Esophagus muscularis mucosa (tissue), 3 donors: Measurements from ENCODE around the gene NDST4.

Source experiments
- POLR2A ChIP-seq: fragments of 450-650 bp; IDR thresholded peaks from one replicate; pipeline ENCODE4 v1.6.1; 2017; ENCODE audit warnings: antibody characterized with exemption, moderate library complexity, mild to moderate bottlenecking, low read depth
- TF ChIP-seq, protein P1 (sequence below), 3 experiments: fragments of 200-600 bp in 2 of 3; fragments of 450-650 bp in 1 of 3; sonication (generic) in 2 of 3; IDR thresholded peaks; one replicate each; pipeline ENCODE4 v1.5.1; 2017 to 2019; ENCODE audit warnings: antibody characterized with exemption in 3 of 3, mild to moderate bottlenecking in 2 of 3, moderate library complexity in 1 of 3

DNA sequence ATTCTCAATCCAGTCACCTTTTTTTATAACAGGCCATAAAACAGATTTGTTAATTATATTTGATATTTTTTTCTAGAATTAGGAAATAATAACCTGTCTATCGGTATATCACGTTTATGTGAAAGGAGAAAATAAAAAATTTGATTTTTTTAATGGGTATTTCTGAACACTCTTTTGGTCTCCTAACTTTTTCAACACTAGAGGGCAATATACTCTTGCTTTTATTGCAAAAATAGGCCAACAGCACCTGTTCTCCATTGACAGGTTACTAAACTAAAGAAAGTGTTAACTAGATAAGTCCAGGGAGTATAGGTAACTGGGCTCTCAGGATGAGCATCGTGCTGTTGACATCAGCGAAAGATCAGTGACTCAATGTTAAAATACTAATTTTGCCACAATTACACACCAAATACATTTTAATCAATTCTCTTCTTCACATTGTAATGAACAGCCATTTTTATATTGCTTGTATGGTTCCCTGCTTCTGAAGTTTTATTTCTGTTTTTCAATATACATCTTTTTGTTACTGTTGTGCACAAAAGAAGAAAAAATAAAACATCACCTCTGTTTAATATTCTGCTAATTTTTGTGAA, 22.8 kb downstream of the NDST4 start:
- TF ChIP-seq POLR2A, result no peak
- TF ChIP-seq, protein P1, sequence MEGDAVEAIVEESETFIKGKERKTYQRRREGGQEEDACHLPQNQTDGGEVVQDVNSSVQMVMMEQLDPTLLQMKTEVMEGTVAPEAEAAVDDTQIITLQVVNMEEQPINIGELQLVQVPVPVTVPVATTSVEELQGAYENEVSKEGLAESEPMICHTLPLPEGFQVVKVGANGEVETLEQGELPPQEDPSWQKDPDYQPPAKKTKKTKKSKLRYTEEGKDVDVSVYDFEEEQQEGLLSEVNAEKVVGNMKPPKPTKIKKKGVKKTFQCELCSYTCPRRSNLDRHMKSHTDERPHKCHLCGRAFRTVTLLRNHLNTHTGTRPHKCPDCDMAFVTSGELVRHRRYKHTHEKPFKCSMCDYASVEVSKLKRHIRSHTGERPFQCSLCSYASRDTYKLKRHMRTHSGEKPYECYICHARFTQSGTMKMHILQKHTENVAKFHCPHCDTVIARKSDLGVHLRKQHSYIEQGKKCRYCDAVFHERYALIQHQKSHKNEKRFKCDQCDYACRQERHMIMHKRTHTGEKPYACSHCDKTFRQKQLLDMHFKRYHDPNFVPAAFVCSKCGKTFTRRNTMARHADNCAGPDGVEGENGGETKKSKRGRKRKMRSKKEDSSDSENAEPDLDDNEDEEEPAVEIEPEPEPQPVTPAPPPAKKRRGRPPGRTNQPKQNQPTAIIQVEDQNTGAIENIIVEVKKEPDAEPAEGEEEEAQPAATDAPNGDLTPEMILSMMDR (IDR thresholded peaks at IDR 0.05), result peak in 1 of 3 experiments; percentile 44
